SK-N-SH treated with all-trans-retinoic acid at 6 μM for 48 hours (cell line): ENCODE measurements around the gene CDC42BPB.

Source experiments
- ARNTL ChIP-seq: fragments of 450-650 bp; formaldehyde crosslinking; IDR thresholded peaks from 2 replicates; pipeline ENCODE4 v1.5.0; 2020; ENCODE audit warnings: low read depth, mild to moderate bottlenecking, moderate library complexity, borderline replicate concordance
- ESRRG ChIP-seq: fragments of 250-450 bp; sonication (Bioruptor Pico); IDR thresholded peaks from 2 replicates; pipeline ENCODE4 v1.6.1; 2021; ENCODE audit warnings: mild to moderate bottlenecking
- GLIS3 ChIP-seq: fragments of 250-450 bp; sonication (Bioruptor Pico); IDR thresholded peaks from 2 replicates; pipeline ENCODE4 v1.5.0; 2020; ENCODE audit warnings: mild to moderate bottlenecking, moderate library complexity
- OSR1 ChIP-seq: fragments of 250-450 bp; sonication (Bioruptor Pico); IDR thresholded peaks from 2 replicates; pipeline ENCODE4 v1.8.0; 2022; ENCODE audit warnings: moderate library complexity, mild to moderate bottlenecking, inconsistent platforms
- PPARA ChIP-seq: fragments of 250-450 bp; sonication (Bioruptor Pico); IDR thresholded peaks from 2 replicates; pipeline ENCODE4 v1.5.0; 2020; ENCODE audit warnings: mild to moderate bottlenecking, borderline replicate concordance
- RARB ChIP-seq: fragments of 250-450 bp; sonication (Bioruptor Pico); IDR thresholded peaks from 2 replicates; pipeline ENCODE4 v1.8.0; 2021; ENCODE audit warnings: mild to moderate bottlenecking, moderate library complexity
- TCF4 ChIP-seq: fragments of 250-450 bp; sonication (Bioruptor Pico); IDR thresholded peaks from 2 replicates; pipeline ENCODE4 v1.8.0; 2021; ENCODE audit warnings: mild to moderate bottlenecking, moderate library complexity, borderline replicate concordance
- TOX ChIP-seq: fragments of 250-450 bp; sonication (Bioruptor Pico); IDR thresholded peaks from 2 replicates; pipeline ENCODE4 v1.8.0; 2021; ENCODE audit warnings: mild to moderate bottlenecking, moderate library complexity, borderline replicate concordance
- ZC3H10 ChIP-seq: fragments of 250-450 bp; sonication (Bioruptor Pico); IDR thresholded peaks from 2 replicates; pipeline ENCODE4 v1.5.1; 2021; ENCODE audit warnings: mild to moderate bottlenecking, moderate library complexity
- ZFP3 ChIP-seq: fragments of 250-450 bp; sonication (Bioruptor Pico); IDR thresholded peaks from 2 replicates; pipeline ENCODE4 v1.5.0; 2020; ENCODE audit warnings: mild to moderate bottlenecking, moderate library complexity
- ZNF70 ChIP-seq: fragments of 450-650 bp; formaldehyde crosslinking; IDR thresholded peaks from 2 replicates; pipeline ENCODE4 v1.5.0; 2020; ENCODE audit warnings: mild to moderate bottlenecking, moderate library complexity
- TF ChIP-seq, protein P1 (sequence below): fragments of 250-450 bp; sonication (Bioruptor Pico); IDR thresholded peaks from 2 replicates; pipeline ENCODE4 v1.8.0; 2020; ENCODE audit warnings: mild to moderate bottlenecking, moderate library complexity, borderline replicate concordance
- TF ChIP-seq, protein P2 (sequence below): fragments of 250-450 bp; sonication (Bioruptor Pico); IDR thresholded peaks from 2 replicates; pipeline ENCODE4 v1.5.1; 2020; ENCODE audit warnings: low read depth, mild to moderate bottlenecking, moderate library complexity

DNA sequence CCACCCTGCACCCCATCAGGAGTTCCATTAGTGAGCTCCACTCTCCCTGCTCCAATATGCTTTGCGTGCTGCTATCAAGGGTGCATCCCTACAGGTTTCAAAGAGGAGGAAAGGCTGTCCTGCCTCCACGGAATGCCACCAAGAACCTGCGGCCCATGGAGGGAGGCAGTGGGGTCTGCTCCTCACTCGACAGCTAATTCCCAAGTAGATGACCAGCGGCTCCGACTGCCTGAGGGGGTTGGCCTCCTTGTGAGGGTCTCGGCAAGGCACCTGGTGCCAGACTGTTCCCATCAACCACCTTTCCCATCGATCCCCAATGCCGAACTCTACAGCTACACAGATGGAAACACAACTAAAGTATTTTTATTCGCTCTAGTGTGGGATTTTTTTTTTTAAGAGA, 98.9 kb downstream of the CDC42BPB start:
- TF ChIP-seq ZC3H10 (no peak), RARB (no peak), ESRRG (no peak), TCF4 (CRISPR knock-in tag) (no peak), ZNF70 (CRISPR knock-in tag) (no peak), OSR1 (CRISPR knock-in tag) (no peak), ARNTL (CRISPR knock-in tag) (no peak), TOX (CRISPR knock-in tag) (no peak), PPARA (CRISPR knock-in tag) (no peak), ZFP3 (CRISPR knock-in tag) (no peak), GLIS3 (CRISPR knock-in tag) (no peak)
- TF ChIP-seq, protein P1, sequence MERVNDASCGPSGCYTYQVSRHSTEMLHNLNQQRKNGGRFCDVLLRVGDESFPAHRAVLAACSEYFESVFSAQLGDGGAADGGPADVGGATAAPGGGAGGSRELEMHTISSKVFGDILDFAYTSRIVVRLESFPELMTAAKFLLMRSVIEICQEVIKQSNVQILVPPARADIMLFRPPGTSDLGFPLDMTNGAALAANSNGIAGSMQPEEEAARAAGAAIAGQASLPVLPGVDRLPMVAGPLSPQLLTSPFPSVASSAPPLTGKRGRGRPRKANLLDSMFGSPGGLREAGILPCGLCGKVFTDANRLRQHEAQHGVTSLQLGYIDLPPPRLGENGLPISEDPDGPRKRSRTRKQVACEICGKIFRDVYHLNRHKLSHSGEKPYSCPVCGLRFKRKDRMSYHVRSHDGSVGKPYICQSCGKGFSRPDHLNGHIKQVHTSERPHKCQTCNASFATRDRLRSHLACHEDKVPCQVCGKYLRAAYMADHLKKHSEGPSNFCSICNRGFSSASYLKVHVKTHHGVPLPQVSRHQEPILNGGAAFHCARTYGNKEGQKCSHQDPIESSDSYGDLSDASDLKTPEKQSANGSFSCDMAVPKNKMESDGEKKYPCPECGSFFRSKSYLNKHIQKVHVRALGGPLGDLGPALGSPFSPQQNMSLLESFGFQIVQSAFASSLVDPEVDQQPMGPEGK (CRISPR knock-in tag): no peak
- TF ChIP-seq, protein P2, sequence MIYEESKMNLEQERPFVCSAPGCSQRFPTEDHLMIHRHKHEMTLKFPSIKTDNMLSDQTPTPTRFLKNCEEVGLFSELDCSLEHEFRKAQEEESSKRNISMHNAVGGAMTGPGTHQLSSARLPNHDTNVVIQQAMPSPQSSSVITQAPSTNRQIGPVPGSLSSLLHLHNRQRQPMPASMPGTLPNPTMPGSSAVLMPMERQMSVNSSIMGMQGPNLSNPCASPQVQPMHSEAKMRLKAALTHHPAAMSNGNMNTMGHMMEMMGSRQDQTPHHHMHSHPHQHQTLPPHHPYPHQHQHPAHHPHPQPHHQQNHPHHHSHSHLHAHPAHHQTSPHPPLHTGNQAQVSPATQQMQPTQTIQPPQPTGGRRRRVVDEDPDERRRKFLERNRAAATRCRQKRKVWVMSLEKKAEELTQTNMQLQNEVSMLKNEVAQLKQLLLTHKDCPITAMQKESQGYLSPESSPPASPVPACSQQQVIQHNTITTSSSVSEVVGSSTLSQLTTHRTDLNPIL: no peak
